ENCODE measurements around the gene MLLT3. TPM values are rescaled to one million over a fixed set of nuclear protein-coding genes. Genes with fewer than 3 reads are reported as not detected.

The MLLT3 gene
- total RNA-seq, 1 experiment from 2014 or later: 7.0 TPM

DNA sequence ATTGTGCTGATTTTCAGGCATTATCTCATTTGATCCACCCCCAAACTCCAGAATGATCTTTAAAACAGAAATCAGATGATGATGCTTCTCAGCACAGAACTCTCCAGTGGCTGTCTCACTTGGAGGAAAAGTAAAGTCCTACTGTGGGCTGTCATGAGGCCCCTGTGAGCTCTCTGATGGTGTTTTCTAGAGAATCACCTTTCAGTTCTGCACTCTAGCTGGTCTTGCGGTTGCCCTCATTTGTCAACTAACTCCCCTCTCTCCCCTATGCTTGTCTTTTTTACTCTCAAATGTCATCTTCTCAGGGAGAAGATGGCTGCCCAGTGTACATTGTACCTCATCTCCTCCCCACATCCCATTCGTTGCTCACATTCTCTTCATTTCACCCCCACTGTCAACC, 295.8 kb downstream of the MLLT3 start:
- no peak for ATAC-seq
- H3K27ac Mint-ChIP-seq: no peak overlapping the region

DNA sequence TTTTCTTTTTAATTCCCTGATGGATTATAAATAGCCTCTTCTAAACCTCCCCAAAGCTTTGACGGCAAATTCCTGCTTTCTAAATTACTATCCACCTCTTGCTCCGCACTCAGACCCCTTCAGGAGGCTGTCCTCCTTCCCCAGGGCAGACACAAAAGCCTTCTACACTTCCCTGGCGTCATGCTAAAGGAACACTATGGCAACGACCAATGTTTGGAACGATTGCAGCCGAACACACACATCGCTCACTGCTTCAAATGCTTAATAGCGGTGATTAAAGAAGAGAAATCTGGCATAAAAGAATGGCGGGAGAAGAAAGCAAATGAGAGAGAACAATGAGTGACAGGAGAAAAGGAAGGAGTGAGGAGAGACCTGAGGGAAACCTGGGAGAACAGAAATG, 297.3 kb downstream of the MLLT3 start:
- Mint-ChIP-seq H3K4me1 (peaks cover 15% of the 10 kb centered on the region), H3K27me3 (ENCODE audit: low read depth) (no peaks in the 10 kb centered on the region), H3K36me3 (no peaks in the 10 kb centered on the region), H3K9me3 (peaks cover 3% of the 10 kb centered on the region; the same call in 1 of the 2 replicates), H3K27ac (no peak overlapping the region), H3K4me3 (no peak overlapping the region)
- no peak for DNase-seq (ENCODE audit: low spot score)
- ChIA-PET POLR2A (no interaction called here), CTCF (no interaction called here)
- no peak for ATAC-seq
- no peak for TF ChIP-seq TCF7 (CRISPR knock-in tag; IDR thresholded peaks at IDR 0.05; ENCODE audit: low read depth)
- TF ChIP-seq, protein P1, sequence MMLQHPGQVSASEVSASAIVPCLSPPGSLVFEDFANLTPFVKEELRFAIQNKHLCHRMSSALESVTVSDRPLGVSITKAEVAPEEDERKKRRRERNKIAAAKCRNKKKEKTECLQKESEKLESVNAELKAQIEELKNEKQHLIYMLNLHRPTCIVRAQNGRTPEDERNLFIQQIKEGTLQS (CRISPR knock-in tag; conservative IDR thresholded peaks at IDR 0.05): no peak
- no peak for TF ChIP-seq FOXP1 (CRISPR knock-in tag; IDR thresholded peaks at IDR 0.05; ENCODE audit: borderline replicate concordance)
- TF ChIP-seq SMAD4 (CRISPR knock-in tag; IDR thresholded peaks at IDR 0.05): no peak
- no peak for TF ChIP-seq ZNF263 (CRISPR knock-in tag; IDR thresholded peaks at IDR 0.05; ENCODE audit: low read depth)
- TF ChIP-seq PRRX2 (CRISPR knock-in tag; IDR thresholded peaks at IDR 0.05): no peak
- no peak for TF ChIP-seq MXD4 (CRISPR knock-in tag; IDR thresholded peaks at IDR 0.05; ENCODE audit: borderline replicate concordance)
- TF ChIP-seq, protein P2, sequence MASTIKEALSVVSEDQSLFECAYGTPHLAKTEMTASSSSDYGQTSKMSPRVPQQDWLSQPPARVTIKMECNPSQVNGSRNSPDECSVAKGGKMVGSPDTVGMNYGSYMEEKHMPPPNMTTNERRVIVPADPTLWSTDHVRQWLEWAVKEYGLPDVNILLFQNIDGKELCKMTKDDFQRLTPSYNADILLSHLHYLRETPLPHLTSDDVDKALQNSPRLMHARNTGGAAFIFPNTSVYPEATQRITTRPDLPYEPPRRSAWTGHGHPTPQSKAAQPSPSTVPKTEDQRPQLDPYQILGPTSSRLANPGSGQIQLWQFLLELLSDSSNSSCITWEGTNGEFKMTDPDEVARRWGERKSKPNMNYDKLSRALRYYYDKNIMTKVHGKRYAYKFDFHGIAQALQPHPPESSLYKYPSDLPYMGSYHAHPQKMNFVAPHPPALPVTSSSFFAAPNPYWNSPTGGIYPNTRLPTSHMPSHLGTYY (CRISPR knock-in tag; IDR thresholded peaks at IDR 0.05): no peak
- no peak for TF ChIP-seq IRF2 (CRISPR knock-in tag; IDR thresholded peaks at IDR 0.05; ENCODE audit: borderline replicate concordance, low read depth)
- TF ChIP-seq TEAD1 (CRISPR knock-in tag; IDR thresholded peaks at IDR 0.05): no peak
- TF ChIP-seq HMGA2 (CRISPR knock-in tag; IDR thresholded peaks at IDR 0.05): no peak
- TF ChIP-seq RELA (CRISPR knock-in tag; IDR thresholded peaks at IDR 0.05; ENCODE audit: borderline replicate concordance): no peak
- TF ChIP-seq, protein P3, sequence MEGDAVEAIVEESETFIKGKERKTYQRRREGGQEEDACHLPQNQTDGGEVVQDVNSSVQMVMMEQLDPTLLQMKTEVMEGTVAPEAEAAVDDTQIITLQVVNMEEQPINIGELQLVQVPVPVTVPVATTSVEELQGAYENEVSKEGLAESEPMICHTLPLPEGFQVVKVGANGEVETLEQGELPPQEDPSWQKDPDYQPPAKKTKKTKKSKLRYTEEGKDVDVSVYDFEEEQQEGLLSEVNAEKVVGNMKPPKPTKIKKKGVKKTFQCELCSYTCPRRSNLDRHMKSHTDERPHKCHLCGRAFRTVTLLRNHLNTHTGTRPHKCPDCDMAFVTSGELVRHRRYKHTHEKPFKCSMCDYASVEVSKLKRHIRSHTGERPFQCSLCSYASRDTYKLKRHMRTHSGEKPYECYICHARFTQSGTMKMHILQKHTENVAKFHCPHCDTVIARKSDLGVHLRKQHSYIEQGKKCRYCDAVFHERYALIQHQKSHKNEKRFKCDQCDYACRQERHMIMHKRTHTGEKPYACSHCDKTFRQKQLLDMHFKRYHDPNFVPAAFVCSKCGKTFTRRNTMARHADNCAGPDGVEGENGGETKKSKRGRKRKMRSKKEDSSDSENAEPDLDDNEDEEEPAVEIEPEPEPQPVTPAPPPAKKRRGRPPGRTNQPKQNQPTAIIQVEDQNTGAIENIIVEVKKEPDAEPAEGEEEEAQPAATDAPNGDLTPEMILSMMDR (IDR thresholded peaks at IDR 0.05): no peak

More for the DNA sequence above, 295.8 kb downstream of the MLLT3 start:
- no peaks in the 10 kb centered on the region for H3K36me3 Mint-ChIP-seq
- no peak for TF ChIP-seq ESRRA (CRISPR knock-in tag; IDR thresholded peaks at IDR 0.05; ENCODE audit: borderline replicate concordance)
- no peak for TF ChIP-seq ZNF263 (CRISPR knock-in tag; IDR thresholded peaks at IDR 0.05; ENCODE audit: low read depth)
- no peak for TF ChIP-seq NR2C2 (CRISPR knock-in tag; IDR thresholded peaks at IDR 0.05)
- TF ChIP-seq, protein P4, sequence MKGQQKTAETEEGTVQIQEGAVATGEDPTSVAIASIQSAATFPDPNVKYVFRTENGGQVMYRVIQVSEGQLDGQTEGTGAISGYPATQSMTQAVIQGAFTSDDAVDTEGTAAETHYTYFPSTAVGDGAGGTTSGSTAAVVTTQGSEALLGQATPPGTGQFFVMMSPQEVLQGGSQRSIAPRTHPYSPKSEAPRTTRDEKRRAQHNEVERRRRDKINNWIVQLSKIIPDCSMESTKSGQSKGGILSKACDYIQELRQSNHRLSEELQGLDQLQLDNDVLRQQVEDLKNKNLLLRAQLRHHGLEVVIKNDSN (CRISPR knock-in tag; IDR thresholded peaks at IDR 0.05): no peak
- no peak for TF ChIP-seq CREB1 (CRISPR knock-in tag; IDR thresholded peaks at IDR 0.05)
- no peak for TF ChIP-seq NFE2L1 (CRISPR knock-in tag; IDR thresholded peaks at IDR 0.05)
- TF ChIP-seq, protein P5, sequence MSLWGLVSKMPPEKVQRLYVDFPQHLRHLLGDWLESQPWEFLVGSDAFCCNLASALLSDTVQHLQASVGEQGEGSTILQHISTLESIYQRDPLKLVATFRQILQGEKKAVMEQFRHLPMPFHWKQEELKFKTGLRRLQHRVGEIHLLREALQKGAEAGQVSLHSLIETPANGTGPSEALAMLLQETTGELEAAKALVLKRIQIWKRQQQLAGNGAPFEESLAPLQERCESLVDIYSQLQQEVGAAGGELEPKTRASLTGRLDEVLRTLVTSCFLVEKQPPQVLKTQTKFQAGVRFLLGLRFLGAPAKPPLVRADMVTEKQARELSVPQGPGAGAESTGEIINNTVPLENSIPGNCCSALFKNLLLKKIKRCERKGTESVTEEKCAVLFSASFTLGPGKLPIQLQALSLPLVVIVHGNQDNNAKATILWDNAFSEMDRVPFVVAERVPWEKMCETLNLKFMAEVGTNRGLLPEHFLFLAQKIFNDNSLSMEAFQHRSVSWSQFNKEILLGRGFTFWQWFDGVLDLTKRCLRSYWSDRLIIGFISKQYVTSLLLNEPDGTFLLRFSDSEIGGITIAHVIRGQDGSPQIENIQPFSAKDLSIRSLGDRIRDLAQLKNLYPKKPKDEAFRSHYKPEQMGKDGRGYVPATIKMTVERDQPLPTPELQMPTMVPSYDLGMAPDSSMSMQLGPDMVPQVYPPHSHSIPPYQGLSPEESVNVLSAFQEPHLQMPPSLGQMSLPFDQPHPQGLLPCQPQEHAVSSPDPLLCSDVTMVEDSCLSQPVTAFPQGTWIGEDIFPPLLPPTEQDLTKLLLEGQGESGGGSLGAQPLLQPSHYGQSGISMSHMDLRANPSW (CRISPR knock-in tag; conservative IDR thresholded peaks at IDR 0.05; ENCODE audit: low read depth): no peak
- no peak for TF ChIP-seq IRF2 (CRISPR knock-in tag; IDR thresholded peaks at IDR 0.05; ENCODE audit: borderline replicate concordance, low read depth)
- no peak for TF ChIP-seq ZNF317 (CRISPR knock-in tag; IDR thresholded peaks at IDR 0.05; ENCODE audit: borderline replicate concordance, low read depth)
- TF ChIP-seq, protein P6, sequence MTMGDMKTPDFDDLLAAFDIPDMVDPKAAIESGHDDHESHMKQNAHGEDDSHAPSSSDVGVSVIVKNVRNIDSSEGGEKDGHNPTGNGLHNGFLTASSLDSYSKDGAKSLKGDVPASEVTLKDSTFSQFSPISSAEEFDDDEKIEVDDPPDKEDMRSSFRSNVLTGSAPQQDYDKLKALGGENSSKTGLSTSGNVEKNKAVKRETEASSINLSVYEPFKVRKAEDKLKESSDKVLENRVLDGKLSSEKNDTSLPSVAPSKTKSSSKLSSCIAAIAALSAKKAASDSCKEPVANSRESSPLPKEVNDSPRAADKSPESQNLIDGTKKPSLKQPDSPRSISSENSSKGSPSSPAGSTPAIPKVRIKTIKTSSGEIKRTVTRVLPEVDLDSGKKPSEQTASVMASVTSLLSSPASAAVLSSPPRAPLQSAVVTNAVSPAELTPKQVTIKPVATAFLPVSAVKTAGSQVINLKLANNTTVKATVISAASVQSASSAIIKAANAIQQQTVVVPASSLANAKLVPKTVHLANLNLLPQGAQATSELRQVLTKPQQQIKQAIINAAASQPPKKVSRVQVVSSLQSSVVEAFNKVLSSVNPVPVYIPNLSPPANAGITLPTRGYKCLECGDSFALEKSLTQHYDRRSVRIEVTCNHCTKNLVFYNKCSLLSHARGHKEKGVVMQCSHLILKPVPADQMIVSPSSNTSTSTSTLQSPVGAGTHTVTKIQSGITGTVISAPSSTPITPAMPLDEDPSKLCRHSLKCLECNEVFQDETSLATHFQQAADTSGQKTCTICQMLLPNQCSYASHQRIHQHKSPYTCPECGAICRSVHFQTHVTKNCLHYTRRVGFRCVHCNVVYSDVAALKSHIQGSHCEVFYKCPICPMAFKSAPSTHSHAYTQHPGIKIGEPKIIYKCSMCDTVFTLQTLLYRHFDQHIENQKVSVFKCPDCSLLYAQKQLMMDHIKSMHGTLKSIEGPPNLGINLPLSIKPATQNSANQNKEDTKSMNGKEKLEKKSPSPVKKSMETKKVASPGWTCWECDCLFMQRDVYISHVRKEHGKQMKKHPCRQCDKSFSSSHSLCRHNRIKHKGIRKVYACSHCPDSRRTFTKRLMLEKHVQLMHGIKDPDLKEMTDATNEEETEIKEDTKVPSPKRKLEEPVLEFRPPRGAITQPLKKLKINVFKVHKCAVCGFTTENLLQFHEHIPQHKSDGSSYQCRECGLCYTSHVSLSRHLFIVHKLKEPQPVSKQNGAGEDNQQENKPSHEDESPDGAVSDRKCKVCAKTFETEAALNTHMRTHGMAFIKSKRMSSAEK (CRISPR knock-in tag; IDR thresholded peaks at IDR 0.05; ENCODE audit: borderline replicate concordance): no peak
- TF ChIP-seq RELA (CRISPR knock-in tag; IDR thresholded peaks at IDR 0.05; ENCODE audit: borderline replicate concordance): no peak
- TF ChIP-seq, protein P1 (CRISPR knock-in tag; conservative IDR thresholded peaks at IDR 0.05): no peak
- peaks cover 3% of the 10 kb centered on the region; the same call in 1 of the 2 replicates for H3K9me3 Mint-ChIP-seq
- no peak for DNase-seq (ENCODE audit: low spot score)
- H3K4me1 Mint-ChIP-seq: peaks cover 8% of the 10 kb centered on the region
- no peak overlapping the region for H3K4me3 Mint-ChIP-seq
- POLR2A ChIA-PET: no interaction called here
- CTCF ChIA-PET: no interaction called here
- H3K27me3 Mint-ChIP-seq (ENCODE audit: low read depth): no peaks in the 10 kb centered on the region
